NCI-H2107 (cell line): ENCODE data around the gene GARIN5B.
A peak's percentile ranks its signal among the peaks of the same experiment; 100 is the strongest.

Source experiments
- DNase-seq: peaks from one replicate; lab custom pipeline; 2025; lab: John Stamatoyannopoulos, UW

Gene GARIN5B

DNA sequence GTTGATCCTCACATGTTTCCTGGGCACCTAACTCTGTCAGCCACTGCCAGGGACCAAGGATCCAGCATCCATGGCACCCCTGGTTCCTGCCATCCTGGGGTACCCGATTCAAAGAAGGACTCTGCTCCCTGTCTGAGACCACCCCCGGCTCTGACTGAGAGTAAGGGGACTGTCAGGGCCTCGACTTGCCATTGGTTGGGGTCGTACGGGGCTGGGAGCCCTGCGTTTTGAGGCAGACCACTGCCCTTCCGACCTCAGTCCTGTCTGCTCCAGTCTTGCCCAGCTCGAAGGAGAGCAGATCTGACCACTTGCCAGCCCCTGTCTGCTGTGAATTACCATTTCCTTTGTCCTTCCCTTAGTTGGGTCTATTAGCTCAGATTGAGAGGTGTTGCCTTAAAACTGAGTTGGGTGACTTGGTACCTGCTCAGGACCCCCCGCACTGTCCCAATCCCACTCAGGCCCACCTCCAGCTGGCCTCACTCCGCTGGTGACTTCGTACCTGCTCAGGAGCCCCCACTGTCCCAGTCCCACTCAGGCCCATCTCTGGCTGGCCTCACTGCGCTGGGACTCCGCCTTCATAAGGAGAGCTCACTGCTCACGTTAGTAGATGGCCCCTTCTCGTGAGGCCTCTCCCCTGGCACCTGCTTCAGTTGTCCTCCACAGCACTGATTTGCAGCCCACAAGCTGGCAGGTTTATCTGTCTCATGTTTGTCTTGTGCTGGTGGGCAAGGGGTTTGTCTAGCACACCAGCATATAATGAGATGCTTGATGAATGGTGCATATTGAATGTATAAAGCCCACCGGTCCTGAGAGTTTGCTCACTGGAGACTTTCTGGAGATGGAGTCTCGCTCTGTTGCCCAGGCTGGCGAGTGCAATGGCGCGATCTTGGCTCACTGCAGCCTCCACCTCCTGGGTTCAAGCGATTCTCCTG, 26.6 kb upstream of the GARIN5B start:
- no peak for DNase-seq

DNA sequence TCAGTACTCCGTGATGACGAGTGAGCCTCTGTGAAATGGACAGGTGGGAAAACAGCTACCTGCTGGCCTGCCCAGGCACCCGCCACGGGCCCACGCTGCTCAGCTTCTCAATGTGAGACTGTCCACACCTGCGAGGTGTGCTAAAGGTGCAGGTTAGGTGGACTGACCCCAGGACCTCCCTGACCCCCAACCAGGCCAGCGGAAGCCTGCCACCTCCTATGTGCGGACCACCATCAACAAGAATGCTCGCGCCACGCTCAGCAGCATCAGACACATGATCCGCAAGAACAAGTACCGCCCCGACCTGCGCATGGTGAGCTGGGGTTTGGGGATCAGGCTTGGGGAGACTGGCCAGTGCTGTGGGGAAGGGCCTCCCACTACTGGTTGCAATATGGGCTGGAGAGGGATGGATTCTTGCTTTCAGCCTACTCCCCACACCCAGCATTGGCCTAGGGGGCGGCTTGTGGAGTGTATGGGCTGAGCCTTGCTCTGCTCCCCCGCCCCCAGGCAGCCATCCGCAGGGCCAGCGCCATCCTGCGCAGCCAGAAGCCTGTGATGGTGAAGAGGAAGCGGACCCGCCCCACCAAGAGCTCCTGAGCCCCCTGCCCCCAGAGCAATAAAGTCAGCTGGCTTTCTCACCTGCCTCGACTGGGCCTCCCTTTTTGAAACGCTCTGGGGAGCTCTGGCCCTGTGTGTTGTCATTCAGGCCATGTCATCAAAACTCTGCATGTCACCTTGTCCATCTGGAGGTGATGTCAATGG, 24.9 kb upstream of the GARIN5B start:
- no peak for DNase-seq

DNA sequence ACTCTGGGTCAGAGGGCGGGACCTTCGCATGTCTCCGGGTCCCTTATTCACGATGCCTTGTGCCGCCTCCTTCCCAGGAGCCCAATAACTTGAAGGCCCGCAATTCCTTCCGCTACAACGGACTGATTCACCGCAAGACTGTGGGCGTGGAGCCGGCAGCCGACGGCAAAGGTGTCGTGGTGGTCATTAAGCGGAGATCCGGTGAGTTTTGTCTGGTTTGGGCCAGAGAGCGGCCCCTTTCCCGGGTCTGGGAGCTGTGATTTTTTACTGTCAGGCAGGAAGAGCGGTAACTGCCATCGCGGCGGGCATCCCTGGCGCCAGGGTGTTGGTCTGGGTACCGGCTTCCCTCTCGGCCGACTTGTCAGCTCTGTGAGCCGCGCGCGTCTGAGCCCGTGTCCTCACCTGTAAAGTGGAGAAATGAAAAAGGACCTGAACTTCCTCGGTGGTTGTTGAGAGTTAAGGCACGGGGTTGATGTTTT, 23.5 kb upstream of the GARIN5B start:
- no peak for DNase-seq

DNA sequence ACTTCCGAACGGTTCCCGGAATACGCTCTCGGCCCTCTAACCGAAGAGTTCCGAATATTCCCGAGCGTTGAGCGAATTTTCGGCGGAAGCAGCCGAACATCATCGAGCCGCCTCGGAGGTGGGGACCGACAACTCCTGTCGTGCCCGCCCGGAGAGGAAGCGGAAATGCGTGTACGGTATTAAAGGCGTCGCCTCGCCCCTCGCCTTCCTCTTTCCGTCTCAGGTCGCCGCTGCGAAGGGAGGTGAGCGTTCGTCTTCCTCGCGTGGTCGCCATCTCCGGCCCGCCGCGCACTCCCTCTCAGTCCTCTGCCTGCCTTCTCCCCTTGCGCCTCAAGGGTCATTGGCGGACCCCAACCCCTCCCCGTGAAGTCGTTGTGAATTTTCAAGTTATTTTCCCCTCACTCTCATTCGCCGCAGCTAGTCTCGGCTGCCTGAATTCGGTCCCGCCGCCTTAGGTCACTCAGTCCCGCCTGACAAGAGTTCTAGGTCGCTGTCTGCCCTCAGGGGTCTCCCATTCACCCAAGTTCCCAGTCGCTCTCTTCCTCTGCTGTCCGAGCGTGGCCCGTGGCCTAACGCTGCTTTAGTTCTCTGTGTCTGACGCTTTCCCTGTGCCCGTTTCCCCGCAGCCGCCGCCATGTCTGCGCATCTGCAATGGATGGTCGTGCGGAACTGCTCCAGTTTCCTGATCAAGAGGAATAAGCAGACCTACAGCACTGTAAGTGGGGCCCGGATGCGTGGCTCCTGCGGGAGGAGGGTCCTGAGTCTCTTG, 22.8 kb upstream of the GARIN5B start, which contains the start of gene RPL28:
TSS of gene RPL28 (plus strand) at position 209 of the 769 bp plus-strand sequence. CDS start at position 635, 426 bp downstream.
- DNase-seq: peak; percentile 95

DNA sequence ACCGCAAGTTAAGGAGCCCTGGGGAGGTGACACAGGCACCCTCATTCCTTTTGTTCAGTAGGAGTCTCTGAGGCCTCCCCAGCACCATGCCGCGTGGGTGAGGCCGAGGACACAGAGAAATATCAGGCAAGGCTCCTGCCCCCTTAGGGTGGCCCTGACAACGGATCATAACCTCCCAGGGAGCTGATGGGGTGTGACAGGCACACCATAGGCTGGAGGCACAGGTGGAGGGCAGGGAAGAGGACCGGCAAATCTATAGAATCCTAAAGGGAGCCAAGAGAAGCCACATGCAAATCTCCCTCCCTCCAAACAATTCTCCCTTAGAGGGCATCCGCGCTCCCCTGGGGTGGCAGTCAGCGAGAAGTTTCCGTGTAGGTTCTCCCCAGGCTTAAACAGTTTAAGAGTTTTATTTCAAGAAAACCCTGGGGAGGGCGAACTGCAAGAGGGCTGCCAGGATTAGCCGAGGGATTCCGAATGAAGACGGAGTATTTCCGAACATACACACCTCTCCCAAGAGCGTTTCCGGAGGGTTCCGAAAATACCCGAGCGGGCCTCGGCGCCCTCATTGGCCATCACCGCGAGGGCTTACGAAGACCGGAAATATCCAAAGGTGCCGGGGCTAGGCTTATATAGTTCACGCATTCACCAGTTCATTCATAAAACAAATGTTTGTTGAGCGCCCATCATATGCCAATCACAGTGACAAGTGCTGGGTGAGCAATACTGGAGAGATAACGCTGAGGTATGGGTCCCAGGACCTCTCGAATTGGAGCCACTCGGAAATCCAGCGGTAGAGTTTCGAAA, 22.1 kb upstream of the GARIN5B start:
- peak; percentile 95 for DNase-seq

DNA sequence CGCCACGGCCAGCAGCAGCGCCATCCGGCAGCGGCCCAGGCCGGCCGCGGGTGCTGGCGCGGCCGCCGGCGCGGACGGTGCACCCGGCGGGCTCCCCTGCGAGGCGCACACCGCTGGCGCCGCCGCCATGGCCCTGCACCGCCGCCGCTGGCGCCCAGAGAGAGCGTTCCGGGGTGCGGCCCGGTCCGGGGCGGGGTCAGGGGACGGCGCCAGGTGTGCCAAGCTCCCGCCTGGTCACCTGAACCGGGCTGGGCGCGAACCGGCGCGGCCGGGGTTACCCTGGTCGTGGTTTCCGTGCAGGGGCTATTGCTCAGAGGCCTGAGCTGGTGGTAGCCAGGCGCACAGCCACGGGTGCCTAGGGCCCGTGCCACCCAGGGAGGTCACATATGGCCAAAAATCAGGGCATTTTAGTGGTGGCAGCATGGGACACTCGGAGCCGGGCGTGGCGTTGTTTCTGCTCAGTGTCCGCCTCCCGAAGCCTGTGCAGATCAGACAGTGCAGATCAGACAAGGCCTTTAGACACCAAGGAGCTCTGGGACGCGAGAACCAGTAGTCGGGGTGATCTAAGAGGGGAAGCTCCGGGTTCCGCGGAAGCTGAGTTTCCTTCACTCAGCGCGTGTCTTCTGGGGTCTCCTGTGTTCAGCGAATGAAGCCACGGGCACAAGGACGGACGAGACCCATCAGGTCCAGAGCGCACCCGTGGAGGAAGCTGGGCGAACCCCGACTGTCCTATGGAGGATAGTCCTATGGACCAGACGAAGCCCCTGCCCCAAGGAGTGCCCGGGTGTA, 21.3 kb upstream of the GARIN5B start, which contains the start of gene TMEM238:
TSS of gene TMEM238 (minus strand) at position 162 of the 789 bp plus-strand sequence. CDS start at position 129, 33 bp downstream.
- no peak for DNase-seq

DNA sequence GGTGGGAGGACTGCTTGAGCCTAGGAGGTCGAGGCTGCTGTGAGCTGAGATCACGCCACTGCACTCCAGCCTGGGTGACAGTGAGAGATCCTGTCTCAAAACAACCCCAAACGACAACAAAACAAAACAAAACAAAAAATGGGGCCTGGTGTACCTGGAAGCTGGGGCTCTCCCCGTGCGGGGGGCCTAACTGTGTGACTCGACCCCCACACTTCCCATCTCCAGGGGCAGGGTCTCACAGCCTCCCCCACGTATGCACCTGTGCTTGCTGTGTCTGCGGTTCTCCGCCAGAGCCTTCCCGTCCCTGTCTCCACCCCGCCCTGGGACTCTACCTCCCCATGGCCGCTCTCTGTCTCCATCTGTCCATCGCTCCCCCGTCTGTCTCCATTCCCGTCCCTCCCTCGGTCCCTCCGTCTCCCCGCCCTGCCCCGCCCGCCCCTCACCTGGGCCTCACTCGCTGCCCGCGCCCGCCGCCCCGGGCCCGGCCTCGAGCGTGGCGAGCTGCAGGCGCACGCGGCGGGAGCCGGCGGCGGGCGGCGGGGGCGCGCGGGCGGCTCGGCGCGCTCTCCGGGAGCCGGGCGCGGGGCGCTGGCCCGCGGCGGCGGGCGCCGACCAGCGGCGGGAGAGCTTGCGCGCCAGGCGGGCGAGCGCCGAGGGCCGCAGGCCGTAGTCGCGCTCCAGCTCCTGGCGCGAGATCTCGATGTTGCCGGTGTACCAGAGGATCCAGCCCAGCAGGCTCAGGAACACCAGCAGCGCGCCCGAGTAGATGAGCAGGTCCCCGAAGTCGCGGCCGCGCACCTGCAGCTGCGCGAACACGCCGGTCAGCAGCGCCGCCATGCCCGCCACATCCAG, 20.4 kb upstream of the GARIN5B start:
- DNase-seq: no peak

DNA sequence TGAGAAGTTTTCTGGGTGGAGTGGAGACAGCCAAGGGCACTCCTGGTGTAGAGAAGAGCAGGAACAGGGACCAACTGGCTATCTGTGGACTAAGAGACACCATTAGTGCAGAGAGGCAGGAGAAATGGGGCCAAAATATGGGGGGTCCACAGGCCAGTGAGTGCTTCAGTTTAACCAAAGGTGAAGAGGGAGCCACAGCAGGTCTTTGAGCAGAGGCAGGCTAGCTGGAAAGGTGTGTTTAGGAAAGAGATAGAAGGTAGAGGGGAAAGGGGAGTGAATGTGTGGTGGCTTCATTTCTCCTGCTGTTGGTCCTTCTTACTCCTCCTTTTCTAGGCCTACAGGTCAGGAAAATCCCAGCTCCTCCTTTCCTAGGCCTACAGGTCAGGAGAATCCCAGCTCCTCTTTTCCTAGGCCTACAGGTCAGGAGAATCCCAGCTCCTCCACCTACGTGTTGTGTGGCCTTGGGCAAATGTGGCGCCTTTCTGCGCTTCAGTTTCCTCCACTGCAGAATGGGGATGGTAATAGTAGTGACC, 19.5 kb upstream of the GARIN5B start:
- no peak for DNase-seq

DNA sequence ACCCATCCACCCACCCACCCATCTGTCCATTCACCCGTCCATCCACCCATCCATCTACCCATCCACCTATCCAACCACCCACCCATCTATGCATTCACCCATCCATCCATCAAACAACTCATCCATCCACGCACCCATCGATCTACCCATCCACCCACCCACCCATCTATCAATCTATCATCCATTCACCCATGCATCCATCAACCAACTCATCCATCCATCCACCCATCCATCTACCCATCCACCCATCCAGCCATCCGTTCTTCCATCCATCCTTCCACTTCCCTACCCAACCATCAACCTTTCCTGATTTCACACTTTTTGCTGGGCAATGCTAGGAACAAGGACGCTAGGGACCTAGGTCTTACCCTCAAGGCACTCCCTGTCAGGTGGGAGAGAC, 19.0 kb upstream of the GARIN5B start:
- DNase-seq: no peak

DNA sequence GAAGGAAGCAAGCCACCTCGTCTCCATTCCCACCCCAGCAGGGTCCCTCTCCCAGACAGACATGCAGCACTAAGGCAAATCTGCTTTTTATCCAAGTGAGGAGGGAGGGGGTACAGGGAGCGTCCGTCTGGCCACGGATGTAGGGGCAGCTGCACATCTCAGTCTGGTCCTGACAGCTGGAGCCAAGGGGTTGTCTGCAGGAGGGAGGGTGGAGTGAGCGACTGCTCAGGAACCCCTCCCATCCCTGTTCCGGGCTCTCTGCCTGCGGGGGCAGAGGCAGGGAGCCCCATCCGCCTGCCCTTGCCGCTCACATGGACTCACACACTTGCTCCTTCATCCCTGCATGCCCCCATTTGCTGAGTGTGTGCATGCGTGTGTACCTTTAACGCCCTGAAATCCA, 16.1 kb upstream of the GARIN5B start:
- DNase-seq: no peak

DNA sequence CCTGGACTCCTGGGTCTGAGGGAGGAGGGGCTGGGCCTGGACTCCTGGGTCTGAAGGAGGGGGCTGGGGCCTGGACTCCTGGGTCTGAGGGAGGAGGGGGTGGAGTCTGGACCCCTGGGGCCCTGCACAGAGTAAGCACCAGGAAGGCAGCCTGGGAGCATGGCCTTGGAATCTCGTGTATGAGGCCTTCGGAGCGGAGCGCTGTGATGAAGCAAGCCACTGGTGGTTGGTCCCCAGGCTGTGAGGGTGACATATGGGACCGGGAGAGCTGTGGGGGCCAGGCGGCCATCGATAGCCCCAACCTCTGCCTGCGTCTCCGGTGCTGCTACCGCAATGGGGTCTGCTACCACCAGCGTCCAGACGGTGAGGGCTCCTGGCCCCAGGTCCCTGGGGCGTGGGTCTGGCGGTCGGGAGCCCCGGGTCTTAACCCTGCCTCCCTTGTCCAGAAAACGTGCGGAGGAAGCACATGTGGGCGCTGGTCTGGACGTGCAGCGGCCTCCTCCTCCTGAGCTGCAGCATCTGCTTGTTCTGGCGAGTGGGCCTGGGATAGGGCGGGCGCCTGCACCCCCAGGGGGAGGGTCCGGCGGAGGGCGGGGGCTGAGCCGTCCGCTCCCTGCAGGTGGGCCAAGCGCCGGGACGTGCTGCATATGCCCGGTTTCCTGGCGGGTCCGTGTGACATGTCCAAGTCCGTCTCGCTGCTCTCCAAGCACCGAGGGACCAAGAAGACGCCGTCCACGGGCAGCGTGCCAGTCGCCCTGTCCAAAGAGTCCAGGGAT, 14.5 kb upstream of the GARIN5B start:
- DNase-seq: no peak

DNA sequence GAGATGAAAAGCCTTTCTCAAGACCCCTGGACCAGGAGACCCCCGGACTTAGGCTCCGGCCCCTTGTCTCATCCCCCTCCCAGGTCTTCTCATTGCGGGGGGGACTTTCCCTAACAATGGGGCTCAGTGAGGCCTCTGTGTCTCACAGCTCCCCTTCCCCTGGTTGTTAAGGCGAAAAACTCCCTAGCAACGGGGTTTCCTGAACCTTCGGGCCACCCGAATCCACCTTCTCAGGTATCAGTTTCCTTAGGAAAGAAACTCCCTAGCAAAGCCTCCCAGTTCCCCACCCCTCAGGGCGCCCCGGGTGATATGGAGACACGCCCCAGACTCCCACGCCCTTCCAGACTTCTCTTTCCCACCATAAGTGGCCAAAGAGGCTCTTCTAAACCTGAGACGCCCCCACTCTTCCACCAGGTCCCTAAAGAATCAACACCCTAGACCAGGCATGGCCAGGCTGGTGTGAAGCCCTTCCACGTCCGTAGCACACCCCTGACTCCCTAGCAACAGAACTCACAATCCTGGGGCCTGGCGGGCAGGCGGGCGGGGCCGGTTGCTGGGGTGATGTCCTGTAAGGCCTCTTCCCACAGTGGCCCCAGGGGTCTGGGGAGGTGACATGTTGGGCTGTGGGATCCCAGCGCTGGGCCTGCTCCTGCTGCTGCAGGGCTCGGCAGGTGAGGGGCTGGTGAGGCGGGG, 13.3 kb upstream of the GARIN5B start, which contains the start of gene TMEM190:
TSS of gene TMEM190 (plus strand) at position 586 of the 693 bp plus-strand sequence. CDS start at position 614, 28 bp downstream.
- no peak for DNase-seq

DNA sequence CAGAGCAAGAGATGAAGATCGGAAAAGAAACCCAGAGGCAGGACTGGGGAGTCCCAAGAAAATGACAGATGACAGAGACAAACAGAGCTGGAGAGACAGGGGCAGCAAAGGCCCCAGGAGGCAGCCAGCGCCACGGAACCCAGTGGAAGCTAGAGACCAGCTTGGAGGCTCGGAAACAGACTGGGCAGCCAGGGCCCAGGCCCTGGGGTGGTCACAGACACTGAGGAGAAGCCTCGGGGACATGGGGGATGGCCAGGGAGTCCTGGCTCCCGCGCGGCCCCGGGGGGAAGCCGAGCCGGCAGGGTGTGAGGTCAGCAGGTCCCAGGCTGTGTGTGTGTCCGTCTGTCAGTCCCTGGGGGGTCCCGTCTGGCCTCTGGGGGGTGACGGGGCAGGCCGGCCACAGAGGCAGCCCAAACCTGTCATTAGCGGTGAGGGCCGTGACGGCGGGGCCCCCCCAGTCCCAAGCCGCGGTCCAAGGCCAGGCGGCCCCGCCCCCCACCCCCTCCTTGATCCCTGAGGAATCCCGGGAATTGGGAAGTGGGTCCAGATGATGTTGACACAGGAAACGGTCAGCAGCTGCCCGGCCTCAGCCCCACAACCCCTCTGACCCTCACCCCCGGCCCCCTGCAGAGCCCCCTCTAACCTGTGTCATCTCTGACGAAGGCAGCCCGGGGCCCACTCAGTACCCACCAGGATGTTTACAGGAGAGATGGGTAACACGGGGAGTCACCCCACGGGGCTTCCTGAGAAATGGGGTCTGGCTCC, 11.1 kb upstream of the GARIN5B start:
- no peak for DNase-seq

DNA sequence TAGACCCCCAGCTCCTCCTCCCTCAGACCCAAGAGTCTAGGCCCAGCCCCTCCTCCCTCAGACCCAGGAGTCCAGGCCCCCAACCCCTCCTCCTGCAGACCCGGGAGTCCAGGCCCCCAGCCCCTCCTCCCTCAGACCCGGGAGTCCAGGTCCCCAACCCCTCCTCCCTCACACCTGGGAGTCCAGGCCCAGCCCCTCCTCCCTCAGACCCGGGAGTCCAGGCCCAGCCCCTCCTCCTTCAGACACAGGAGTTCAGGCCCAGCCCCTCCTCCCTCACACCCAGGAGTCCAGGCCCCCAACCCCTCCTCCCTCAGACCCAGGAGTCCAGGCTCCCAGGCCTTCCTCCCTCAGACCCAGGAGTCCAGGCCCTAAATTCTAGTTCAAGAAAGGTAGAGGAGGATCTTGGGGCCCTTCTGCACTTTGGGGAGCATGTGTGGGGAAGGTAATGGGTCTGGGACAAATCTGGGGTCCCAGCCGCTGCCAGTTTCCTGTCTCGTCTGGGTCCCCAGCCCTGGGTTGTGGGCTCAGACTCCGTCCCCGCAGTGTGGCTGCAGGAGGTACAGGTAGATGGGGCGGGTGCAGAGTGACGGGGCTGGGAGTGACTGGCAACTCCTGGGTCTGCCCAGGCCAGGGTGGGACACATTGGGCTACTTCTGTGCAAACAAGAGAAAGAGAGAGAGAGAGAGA, 10.4 kb upstream of the GARIN5B start:
- DNase-seq: no peak

DNA sequence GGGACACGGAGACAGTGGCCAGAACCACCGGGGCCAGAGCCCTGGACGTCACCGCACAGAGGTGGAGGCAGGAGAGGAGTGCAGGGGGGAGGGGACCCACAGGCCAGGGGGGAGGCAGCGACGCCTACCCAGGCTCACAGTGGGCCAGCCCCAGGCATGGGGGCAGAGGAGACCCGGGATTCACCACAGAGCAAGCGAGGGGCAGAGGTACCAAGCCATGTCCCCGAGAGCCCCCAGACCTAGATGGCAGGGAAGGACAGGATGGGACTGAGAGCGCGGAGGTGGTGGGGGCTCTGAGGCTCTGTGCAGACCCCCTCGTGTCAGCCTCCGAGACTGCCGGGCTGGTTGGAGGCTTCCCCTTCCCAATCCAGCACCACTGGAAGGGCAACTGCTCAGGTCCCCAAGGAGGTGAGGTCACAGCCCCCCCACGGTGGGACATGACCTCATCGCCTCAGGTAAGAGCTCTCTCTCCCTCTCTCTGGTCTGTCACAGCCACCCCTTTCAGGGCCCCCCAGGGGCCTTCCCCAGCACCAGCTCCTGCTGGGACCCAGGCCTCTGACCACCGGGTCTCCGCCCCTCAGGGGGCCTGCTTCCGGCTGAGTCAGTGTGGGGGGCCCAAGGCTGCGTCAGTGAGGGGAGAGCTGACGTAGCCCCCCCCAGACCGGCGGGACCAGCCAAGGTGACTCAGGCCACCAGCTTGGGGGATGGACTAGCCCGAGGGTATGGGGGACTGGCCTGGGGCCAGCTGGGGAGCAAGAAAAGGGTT, 9.4 kb upstream of the GARIN5B start:
- no peak for DNase-seq
